ENCODE measurements around the gene MCM9.

DNA sequence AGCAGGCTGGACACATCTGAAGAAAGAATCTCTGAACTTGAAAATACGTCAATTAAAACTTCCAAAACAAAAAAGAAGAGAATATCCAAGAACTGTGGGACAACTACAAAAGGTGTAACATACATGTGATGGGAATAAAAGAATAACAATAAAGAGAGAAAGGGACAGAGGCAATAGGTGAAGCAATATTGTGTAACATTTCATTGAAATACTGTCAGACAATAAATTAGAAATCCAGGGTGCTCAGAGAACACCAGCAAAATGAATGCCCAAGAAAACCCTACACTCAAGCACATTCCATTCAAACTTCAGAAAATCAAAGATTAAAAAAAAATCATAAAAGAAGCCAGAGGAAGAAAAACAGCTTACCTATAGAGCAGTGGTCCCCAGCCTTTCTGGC lies 74.6 kb downstream of the MCM9 start:
- no peak for TF ChIP-seq EZH2 (IDR thresholded peaks at IDR 0.05; ENCODE audit: low read length, missing control alignments)
- TF ChIP-seq, protein P1, sequence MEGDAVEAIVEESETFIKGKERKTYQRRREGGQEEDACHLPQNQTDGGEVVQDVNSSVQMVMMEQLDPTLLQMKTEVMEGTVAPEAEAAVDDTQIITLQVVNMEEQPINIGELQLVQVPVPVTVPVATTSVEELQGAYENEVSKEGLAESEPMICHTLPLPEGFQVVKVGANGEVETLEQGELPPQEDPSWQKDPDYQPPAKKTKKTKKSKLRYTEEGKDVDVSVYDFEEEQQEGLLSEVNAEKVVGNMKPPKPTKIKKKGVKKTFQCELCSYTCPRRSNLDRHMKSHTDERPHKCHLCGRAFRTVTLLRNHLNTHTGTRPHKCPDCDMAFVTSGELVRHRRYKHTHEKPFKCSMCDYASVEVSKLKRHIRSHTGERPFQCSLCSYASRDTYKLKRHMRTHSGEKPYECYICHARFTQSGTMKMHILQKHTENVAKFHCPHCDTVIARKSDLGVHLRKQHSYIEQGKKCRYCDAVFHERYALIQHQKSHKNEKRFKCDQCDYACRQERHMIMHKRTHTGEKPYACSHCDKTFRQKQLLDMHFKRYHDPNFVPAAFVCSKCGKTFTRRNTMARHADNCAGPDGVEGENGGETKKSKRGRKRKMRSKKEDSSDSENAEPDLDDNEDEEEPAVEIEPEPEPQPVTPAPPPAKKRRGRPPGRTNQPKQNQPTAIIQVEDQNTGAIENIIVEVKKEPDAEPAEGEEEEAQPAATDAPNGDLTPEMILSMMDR (conservative IDR thresholded peaks at IDR 0.05 in 1 of 2, IDR thresholded peaks at IDR 0.05 in 1 of 2; ENCODE audit: low read depth in 1 of 2, low read length in 2 of 2), result no peak
